ENCODE measurements around the gene AXIN2.

Gene AXIN2

DNA sequence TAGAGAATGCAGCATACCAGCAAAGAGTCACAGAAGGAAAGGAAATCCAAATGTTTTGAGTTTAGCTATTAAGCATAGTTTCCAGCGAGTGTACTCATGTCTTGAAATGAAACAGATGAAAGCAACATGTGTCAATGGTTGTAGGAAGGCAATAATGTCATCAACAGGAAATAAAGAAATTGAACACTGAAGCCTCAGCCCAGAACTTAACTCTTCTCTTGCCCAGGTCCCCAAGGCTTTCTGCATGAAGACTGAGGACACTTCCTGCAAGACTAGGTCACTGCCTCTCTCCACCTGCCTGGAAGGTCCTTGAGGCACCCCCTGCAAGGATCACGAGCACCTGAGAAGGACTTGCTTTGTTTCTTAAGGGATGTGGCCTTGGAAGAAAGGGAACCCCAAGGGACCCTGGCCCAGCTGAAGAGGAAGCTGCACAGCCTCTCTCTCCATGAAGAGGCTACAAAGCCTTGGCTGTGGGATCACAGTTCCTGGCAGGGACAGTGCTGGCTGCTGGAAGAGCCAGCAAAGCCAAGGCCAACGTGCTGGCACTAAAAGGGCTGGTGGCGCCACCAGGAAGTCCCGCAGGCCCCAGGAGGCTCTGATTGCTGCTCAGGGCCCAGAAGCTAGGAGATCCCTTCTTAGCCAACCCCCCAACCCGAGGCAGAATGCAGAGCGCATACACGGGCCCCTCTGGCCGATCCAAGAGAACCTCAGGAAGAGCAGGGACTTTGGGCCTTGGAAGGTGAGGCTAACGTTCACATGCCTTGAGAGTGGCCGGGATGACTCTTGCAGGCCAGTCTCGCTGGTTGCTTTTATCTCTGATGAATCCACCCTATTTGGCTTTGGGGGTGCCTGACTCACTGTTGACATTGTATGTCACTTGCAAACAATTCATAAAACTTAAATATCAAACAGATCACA is 23.4 kb upstream of the AXIN2 start:
- DNase-seq: peak in 5 of 14 donors; percentile 6 to 54 (median 9)

GRCh38 chr17:65583921-65584603 is 22.6 kb upstream of the AXIN2 start:
- peak in 8 of 14 donors; percentile 5 to 74 (median 34) for DNase-seq

DNA sequence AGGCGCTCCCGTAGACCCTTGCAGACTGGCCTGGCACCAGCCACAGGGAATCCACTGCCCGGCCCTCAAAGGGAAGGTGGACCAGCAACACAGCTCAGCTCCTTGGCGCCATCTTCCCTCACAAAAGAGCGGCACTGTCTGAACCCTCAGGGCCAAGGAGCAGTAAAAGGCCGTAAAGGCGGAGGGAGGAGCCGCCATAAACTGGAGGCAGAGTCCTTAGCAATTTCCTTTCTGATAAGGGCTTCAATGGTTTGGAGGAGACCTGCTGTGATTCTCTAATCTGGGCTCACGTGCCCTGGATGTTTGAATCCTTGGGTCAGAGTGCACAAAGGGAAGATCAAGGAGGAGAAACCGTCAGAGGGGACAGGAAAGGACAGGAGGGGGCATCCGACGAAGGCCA is 15.5 kb upstream of the AXIN2 start:
- DNase-seq: no peak

DNA sequence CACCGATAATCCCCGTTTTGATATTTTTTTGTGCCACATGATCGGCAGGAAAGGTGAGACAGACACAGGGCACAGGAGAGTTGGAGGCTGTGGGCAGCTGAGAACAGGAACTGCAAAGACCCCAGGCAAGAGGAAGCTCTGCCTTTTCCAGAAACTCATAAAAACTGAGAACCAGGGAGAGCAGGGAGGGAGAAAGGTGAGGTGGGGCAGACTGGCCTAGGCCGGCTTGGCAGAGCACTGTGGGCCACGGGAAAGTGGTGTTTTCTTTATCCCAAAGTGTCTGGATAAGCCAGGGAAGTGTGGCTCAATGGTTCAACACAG is 11.8 kb upstream of the AXIN2 start:
- DNase-seq: no peak

DNA sequence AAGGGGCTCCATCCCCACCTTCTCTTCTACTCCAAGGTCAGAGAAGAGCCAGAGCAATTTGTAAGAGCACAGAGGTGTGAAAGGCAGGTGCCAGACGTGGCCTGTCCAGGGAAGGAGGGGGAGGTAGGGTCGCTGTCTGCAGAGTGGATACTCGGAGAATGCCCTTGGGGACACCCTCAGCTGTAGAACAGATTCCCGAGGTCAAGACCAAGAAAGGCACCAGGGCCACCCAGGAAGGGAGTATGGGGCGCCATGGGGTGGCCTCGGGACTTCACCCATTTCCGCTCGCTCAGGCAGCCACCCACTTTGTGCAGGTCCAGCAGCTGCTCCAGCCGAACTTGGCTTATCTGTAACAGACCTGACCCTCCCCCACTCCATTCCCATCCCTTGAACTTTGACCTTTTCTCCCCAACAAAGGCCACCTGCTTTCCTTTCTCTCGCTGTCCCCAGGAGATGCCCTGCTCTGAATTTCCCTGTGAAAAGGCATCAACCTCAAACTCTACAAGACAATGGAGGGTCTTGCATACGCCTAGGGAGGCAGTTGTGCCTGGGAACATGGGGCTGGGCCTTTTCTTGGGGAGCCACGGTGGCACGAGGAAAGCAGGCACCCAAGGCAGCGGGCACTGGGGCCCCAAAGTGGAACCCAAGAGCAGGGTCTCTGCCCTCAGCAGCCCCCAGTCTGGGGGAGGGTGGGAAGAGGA is 11.3 kb upstream of the AXIN2 start:
- no peak for DNase-seq

GRCh38 chr17:65572186-65572580 is 10.7 kb upstream of the AXIN2 start:
- DNase-seq: no peak

DNA sequence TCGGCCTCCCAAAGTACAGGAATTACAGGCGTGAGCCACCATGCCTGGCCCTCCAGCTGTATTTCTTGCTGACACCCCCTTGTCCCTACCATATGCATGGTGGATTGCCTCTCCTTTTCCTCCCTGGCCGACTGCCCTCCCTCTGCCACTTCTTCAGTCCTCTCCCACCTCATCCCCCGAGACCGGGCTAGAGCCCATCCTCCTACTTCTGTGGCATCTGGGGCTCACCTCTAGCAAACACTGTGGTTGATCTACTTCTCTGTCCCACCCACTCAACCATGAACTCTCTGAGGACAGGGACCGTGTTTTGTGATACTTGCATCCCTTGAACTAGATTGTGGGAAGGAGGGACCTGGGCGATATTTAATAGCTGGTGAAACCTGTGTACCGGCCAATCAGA is 7.5 kb upstream of the AXIN2 start:
- DNase-seq: no peak

DNA sequence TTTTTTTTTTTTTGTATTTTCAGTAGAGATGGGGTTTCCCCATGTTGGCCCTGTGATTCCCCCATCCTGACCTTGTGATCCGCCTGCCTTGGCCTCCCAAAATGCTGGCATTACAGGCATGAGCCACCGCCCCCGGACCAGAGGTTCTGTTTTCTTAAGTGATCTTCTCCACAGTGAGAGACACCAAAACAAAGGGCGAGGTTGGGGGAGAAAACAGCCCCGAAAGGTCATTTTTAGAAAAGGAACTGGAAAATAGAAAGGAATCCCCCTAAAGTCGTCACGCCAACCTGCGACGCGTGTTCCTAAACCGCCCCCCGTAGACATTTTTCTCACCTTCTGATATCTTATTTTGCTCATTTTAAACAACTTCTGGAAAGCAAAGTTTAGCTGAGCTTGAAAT is 6.1 kb upstream of the AXIN2 start:
- no peak for DNase-seq

- DNase-seq: no peak
Measured at GRCh38 chr17:65565559-65565958, 4.1 kb upstream of the AXIN2 start.

DNA sequence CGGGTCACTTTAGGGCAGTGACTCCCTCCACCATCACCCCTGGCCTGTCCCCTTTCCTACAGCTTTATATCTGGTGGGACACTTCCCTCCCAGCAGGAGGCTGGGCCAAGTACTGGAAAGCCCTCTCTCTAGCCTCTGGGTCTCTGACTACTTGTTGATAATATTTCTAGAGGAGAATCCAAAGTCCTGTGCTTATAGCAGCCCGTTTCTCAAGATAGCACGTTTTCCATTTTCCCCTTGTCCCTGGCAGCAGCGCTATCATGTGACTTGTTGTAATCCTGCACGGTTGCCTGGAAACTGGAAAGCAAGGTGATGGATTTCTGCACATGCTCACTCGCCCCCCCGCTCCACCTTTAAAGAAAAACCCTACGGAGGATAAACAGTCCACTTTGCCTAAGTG is 3.3 kb upstream of the AXIN2 start:
- peak in 1 of 14 donors; percentile 48 for DNase-seq

GRCh38 chr17:65562206-65562531 is 721 bp upstream of the AXIN2 start:
- no peak for DNase-seq

GRCh38 chr17:65560628-65561451 is 608 bp downstream of the AXIN2 start:
- DNase-seq: peak in 12 of 14 donors; percentile 34 to 80 (median 68)

DNA sequence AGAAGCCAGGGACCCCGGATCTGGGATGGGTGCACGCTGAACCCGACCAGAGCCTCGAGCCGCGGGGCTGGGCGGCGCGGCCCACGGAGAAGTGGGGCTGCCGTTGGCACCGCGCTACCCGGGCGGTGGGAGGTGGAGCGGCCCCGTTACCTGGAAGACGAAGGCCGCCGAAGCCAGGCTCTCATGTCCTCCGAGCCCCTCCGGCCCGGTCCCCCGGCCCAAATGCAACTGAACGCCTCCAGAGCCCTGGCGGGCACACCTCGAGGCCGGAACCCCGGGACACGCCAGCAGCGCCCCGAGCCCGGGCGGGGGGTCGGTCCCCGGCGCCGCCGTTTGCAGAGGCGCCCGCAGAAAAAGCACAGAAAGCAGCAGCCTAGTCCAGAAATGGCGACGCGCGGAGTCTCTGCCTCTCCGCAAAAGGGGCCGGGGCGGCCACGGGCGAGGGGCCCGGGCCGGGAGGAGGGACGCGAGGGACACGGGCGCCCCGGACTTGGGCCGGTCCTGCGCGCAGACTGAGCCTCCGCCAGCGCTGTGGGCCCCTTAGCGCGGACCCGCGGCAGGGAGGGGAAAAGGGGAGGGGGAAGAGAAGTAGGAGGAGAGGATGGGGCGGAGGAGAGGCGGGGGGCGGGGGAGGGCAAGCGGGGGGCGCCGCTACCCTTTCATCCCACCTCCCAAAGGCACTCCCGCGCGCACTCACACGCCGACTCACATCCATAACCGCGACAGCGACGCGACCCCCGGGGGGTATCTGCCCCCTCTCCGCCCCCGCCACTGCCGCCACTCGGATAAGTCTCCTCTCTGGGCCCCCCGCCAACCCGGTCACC is 1.4 kb downstream of the AXIN2 start:
- DNase-seq: peak in 5 of 14 donors; percentile 32 to 67 (median 55)

DNA sequence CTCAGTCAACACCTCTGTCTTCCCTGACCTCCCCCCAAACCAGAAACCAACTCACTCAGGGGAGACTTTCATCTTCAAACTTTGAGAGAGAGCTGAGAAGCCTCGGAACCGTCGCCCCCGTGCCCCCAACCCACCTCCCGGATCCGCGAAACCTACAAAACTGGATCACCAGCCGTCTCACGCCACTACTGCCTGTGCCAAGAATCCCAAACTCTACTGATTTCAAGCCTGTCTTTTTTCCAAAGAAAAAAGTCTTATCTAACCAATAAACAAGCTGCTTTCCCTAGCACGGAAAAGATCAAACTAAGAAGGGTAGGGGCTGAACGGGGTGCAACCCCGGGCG is 2.0 kb downstream of the AXIN2 start:
- no peak for DNase-seq

- DNase-seq: no peak
Measured at GRCh38 chr17:65558683-65559460, 2.6 kb downstream of the AXIN2 start.

DNA sequence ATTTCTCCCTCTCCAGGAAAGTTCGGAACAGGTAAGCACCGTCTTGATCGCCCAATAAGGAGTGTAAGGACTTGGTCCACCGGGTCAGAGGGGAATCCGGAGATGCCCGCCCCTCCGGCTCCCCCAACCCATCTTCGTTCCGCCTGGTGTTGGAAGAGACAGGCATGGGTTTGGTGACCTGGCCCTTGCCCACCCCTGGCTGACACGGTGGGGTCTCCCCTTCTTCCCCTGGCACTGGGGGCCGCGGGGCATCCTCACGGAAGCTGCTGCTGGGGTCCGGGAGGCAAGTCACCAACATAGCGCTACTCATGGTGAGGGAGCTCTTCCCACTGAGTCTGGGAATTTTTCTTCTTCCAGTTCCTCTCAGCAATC is 3.2 kb downstream of the AXIN2 start:
- no peak for DNase-seq

DNA sequence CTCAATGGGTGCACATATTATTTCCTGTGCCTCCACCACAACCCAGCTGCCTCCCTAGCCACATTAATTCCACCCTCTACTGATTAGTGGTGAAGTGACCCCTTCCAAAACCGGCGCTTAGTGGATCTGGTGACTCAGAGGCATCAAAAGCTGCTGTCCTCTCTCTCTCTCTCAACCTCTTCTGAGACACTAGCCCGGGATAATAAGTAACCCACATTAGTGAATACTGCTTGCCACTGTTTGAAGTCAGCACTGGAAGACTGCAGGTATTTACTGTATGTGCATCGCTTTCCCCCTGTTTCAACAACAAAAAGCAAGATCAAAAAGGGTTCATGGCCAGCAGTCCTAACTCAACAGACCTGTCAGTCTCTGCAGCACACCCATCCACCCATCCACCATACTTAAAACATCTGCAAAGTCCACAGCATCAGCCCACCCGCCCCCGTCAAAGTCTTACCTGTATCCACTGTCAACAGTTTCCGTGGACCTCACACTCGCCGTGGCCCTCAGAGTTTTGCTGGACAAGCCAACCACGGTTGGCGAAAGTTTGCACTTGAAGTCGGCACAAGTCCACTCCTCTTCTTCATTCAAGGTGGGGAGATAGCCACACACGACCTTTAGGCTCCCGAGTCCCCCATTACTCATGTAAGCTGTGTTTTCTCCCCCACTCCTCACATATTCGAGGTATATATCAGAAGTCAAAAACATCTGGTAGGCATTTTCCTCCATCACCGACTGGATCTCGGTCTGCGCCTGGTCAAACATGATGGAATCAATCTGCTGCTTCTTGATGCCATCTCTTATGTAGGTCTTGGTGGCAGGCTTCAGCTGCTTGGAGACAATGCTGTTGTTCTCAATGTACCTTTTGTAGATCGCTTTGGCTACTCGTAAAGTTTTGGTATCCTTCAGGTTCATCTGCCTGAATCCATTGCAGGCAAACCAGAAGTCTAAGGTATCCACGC is 3.8 kb downstream of the AXIN2 start:
- peak in 1 of 14 donors; percentile 33 for DNase-seq

GRCh38 chr17:65556910-65557348 is 4.5 kb downstream of the AXIN2 start:
- DNase-seq: no peak
